Caco-2 (cell line): ENCODE measurements around the gene TNFAIP8. TPM values are rescaled to one million over a fixed set of nuclear protein-coding genes. Genes with fewer than 3 reads are reported as not detected.
A peak's percentile ranks its signal among the peaks of the same experiment; 100 is the strongest.

Experiments used
- BruUV-seq: library from RNA; stranded (reverse); fragments of 400-500 nt; replicated peaks from 2 replicates; lab custom pipeline; 2021; lab: Mats Ljungman, UMichigan
- CTCF ChIA-PET: fragments of 300-600 bp; sonication (Branson Sonifier 250); formaldehyde crosslinking; loops from one replicate; lab custom pipeline; 2022; ENCODE audit warnings: antibody characterized with exemption; lab: Charles Lee
- POLR2A ChIA-PET: fragments of 300-600 bp; sonication (Branson Sonifier 250); formaldehyde crosslinking; loops from one replicate; lab custom pipeline; 2022; ENCODE audit warnings: antibody characterized with exemption; lab: Charles Lee
- DNase-seq, 2 experiments: peaks; one replicate each; pipeline versions ENCODE4 v3.0.0 to v3.0.0-alpha.2; 2020 to 2022
- H3K27me3 ChIP-seq: replicated peaks from 2 replicates; pipeline ENCODE4 v1.6.0; 2011; ENCODE audit warnings: low read length; ENCODE audit not compliant: control insufficient read depth, insufficient read depth
- H3K36me3 ChIP-seq: 2 replicates; pipeline ENCODE4 v1.5.1; 2011; ENCODE audit warnings: low read length; ENCODE audit not compliant: control insufficient read depth, insufficient read depth
- H3K4me1 ChIP-seq: fragments of 250-450 bp; sonication (Bioruptor Pico); 2 replicates; pipeline ENCODE4 v1.5.1; 2020; ENCODE audit warnings: mild to moderate bottlenecking
- H3K4me3 ChIP-seq: 2 replicates; pipeline ENCODE4 v1.5.1; 2011; ENCODE audit warnings: low read depth, mild to moderate bottlenecking, control low read depth, low read length
- H3K9me3 ChIP-seq: fragments of 250-450 bp; sonication (Bioruptor Pico); 2 replicates; pipeline ENCODE4 v1.5.1; 2020; ENCODE audit warnings: mild to moderate bottlenecking, moderate library complexity
- H3K27ac Mint-ChIP-seq: one replicate; pipeline ENCODE4 v1.8.0; 2022; ENCODE audit warnings: mixed read lengths; ENCODE audit not compliant: unreplicated experiment
- H3K27me3 Mint-ChIP-seq: one replicate; pipeline ENCODE4 v1.8.0; 2022; ENCODE audit warnings: mixed read lengths; ENCODE audit not compliant: insufficient read depth, unreplicated experiment
- H3K36me3 Mint-ChIP-seq: one replicate; pipeline ENCODE4 v1.8.0; 2022; ENCODE audit warnings: mild to moderate bottlenecking, mixed read lengths; ENCODE audit not compliant: insufficient read depth, unreplicated experiment
- H3K4me1 Mint-ChIP-seq: one replicate; pipeline ENCODE4 v1.8.0; 2022; ENCODE audit warnings: low read depth, mixed read lengths; ENCODE audit not compliant: unreplicated experiment
- H3K4me3 Mint-ChIP-seq: one replicate; pipeline ENCODE4 v1.8.0; 2022; ENCODE audit warnings: mild to moderate bottlenecking, moderate library complexity, mixed read lengths; ENCODE audit not compliant: unreplicated experiment
- H3K9me3 Mint-ChIP-seq: one replicate; pipeline ENCODE4 v1.8.0; 2022; ENCODE audit warnings: mixed read lengths; ENCODE audit not compliant: unreplicated experiment
- intact Hi-C: fragments of 100-400 bp; cut with micrococcal nuclease; formaldehyde crosslinking; loops from one replicate; pipeline ENCODE4 v1.10.0; 2022; ENCODE audit not compliant: unreplicated experiment
- total RNA-seq: library from RNA; stranded (reverse); gene quantifications from 2 replicates; pipeline ENCODE4 v1.2.3, GENCODE V29; 2022
- TF ChIP-seq, protein P1 (sequence below), 2 experiments: fragments of 200-600 bp in 1 of 2; IDR thresholded peaks; 1 replicate in 1 of 2; 2 replicates in 1 of 2; pipeline versions ENCODE4 v1.5.1 to v1.8.0; 2011 to 2022; ENCODE audit warnings: antibody characterized with exemption in 1 of 2, control low read depth in 1 of 2, inconsistent platforms in 1 of 2, low read depth in 1 of 2, low read length in 1 of 2, mild to moderate bottlenecking in 1 of 2, moderate library complexity in 1 of 2; ENCODE audit not compliant: insufficient read depth in 1 of 2, severe bottlenecking in 1 of 2, unreplicated experiment in 1 of 2

TNFAIP8 gene
- total RNA-seq, 1 experiment from 2014 or later: 7.4 TPM

DNA sequence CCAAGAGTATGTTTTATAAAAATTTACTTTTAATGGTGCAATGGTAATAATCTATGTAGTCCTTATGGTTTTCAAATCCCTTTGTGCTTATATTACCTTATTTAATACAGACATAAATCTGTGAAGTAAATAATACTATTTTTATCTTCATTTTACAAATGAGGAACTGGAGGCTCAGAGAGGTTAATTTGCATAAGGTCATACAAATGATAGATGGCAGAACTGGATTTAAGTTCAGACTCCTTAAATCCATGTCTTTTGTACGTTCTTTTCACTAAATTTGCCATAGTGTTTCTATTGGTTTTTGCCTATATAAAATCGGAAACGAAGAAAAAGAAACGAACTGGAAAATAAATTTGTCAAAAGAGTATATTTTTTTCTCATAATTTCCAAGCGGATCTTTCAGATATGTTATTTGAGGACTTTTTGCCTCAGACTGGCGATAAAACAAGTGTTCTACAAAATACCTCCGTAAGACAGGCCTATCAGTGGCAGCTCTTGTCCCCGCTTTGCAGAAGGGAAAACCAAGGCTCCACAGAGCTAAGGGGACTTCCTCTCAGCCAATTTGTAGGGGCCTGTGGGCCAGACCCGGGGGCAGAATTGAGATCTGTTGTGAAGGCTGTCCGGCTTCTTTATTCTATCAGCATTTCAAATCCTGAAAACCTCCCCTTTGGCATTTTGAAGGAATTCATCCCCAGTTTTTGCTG lies 1.1 kb upstream of the TNFAIP8 start:
- POLR2A ChIA-PET: no interaction called here

DNA sequence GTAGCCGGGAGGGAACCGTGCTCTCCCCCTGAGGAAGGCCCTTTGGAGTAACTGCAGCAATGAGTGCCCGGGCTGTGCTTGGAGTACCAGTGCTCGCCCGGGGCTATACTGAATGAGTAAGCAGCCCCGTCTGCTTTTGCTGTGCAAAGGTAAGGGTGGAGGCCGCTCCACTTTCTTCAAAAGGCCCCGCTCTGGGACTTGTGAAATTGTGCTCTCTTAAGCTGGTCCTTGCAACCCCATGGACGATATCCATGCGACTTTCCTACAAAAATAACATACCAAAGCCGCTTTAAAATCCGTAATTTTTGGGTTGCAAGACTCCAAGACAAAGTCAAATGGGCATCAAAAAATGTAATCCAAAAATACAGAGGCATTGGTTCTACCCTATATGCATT lies 578 bp upstream of the TNFAIP8 start:
- CTCF ChIA-PET: no interaction called here

More for the DNA sequence above, 1.1 kb upstream of the TNFAIP8 start:
- Mint-ChIP-seq H3K27me3 (no peaks in the 10 kb centered on the region), H3K36me3 (no peaks in the 10 kb centered on the region), H3K4me1 (peaks cover 5% of the 10 kb centered on the region), H3K9me3 (no peaks in the 10 kb centered on the region), H3K4me3 (no peak overlapping the region), H3K27ac (no peak overlapping the region)
- BruUV-seq: no TSS peak
- Histone ChIP-seq H3K27me3 (no peaks in the 10 kb centered on the region), H3K36me3 (no peaks in the 10 kb centered on the region; the same call in 1 of the 2 replicates), H3K4me1 (no peaks in the 10 kb centered on the region), H3K9me3 (no peaks in the 10 kb centered on the region), H3K4me3 (no peak overlapping the region)
- TF ChIP-seq, protein P1, sequence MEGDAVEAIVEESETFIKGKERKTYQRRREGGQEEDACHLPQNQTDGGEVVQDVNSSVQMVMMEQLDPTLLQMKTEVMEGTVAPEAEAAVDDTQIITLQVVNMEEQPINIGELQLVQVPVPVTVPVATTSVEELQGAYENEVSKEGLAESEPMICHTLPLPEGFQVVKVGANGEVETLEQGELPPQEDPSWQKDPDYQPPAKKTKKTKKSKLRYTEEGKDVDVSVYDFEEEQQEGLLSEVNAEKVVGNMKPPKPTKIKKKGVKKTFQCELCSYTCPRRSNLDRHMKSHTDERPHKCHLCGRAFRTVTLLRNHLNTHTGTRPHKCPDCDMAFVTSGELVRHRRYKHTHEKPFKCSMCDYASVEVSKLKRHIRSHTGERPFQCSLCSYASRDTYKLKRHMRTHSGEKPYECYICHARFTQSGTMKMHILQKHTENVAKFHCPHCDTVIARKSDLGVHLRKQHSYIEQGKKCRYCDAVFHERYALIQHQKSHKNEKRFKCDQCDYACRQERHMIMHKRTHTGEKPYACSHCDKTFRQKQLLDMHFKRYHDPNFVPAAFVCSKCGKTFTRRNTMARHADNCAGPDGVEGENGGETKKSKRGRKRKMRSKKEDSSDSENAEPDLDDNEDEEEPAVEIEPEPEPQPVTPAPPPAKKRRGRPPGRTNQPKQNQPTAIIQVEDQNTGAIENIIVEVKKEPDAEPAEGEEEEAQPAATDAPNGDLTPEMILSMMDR (IDR thresholded peaks at IDR 0.05; ENCODE audit: insufficient read depth in 1 of 2, low read depth in 1 of 2, low read length in 1 of 2, severe bottlenecking in 1 of 2, unreplicated experiment in 1 of 2): no peak
- no peak for DNase-seq
- intact Hi-C loops: no loop called here
- CTCF ChIA-PET: no interaction called here

DNA sequence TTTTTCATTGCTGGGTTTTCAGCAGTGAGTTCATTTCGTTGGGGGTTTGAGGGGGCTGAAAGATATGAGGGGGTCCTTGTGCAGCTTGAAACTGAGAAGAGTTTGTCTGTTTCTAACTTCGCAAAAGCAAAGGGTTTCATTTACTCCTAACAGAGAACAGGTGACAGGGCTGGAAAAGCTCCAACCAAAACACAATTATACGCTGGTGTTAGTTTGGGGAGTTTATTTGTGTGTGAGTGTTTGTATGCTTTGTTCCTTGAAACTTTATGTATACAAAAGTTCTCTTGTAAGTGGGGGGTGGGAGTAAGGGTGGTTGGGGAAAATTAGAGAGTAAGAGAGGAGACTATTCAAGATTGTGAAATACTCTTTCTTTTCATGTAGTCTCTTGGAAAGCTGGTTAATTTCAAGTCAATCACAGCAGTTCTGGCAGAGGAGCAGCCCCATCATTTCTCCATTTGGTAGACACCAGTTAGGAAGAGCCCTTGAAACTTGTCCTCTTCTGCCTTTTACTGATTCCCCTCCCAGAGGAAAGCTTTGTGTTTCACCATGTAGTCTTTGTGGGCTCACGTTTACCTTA lies 881 bp downstream of the TNFAIP8 start:
- H3K4me3 Mint-ChIP-seq: peak overlapping the region; percentile 87
- Histone ChIP-seq H3K27me3 (no peaks in the 10 kb centered on the region), H3K36me3 (no peaks in the 10 kb centered on the region; the same call in 1 of the 2 replicates), H3K4me3 (no peak overlapping the region), H3K4me1 (peaks cover 4% of the 10 kb centered on the region; the same call in 1 of the 2 replicates), H3K9me3 (no peaks in the 10 kb centered on the region)
- BruUV-seq: no TSS peak
- CTCF ChIA-PET: no interaction called here
- intact Hi-C loops: no loop called here
- H3K4me1 Mint-ChIP-seq: peaks cover 12% of the 10 kb centered on the region
- no peak for DNase-seq
- H3K9me3 Mint-ChIP-seq: no peaks in the 10 kb centered on the region
- TF ChIP-seq, protein P1 (IDR thresholded peaks at IDR 0.05; ENCODE audit: insufficient read depth in 1 of 2, low read depth in 1 of 2, low read length in 1 of 2, severe bottlenecking in 1 of 2, unreplicated experiment in 1 of 2): no peak
- POLR2A ChIA-PET: no interaction called here
- H3K36me3 Mint-ChIP-seq: no peaks in the 10 kb centered on the region
- no peaks in the 10 kb centered on the region for H3K27me3 Mint-ChIP-seq
- no peak overlapping the region for H3K27ac Mint-ChIP-seq

More for the DNA sequence above, 578 bp upstream of the TNFAIP8 start:
- Histone ChIP-seq H3K4me1 (no peaks in the 10 kb centered on the region), H3K27me3 (no peaks in the 10 kb centered on the region), H3K4me3 (no peak overlapping the region), H3K36me3 (no peaks in the 10 kb centered on the region; the same call in 1 of the 2 replicates), H3K9me3 (no peaks in the 10 kb centered on the region)
- DNase-seq: peak in 1 of 2 experiments; percentile 53
- intact Hi-C loops: no loop called here
- no TSS peak for BruUV-seq
- H3K27me3 Mint-ChIP-seq: no peaks in the 10 kb centered on the region
- TF ChIP-seq, protein P1 (IDR thresholded peaks at IDR 0.05; ENCODE audit: insufficient read depth in 1 of 2, low read depth in 1 of 2, low read length in 1 of 2, severe bottlenecking in 1 of 2, unreplicated experiment in 1 of 2): no peak
- peaks cover 5% of the 10 kb centered on the region for H3K4me1 Mint-ChIP-seq
- H3K4me3 Mint-ChIP-seq: peak overlapping the region; percentile 87
- no peaks in the 10 kb centered on the region for H3K9me3 Mint-ChIP-seq
- no peak overlapping the region for H3K27ac Mint-ChIP-seq
- POLR2A ChIA-PET: no interaction called here
- H3K36me3 Mint-ChIP-seq: no peaks in the 10 kb centered on the region
